T-helper 17 cell (primary cell): ENCODE results near the gene FGF11. TPM values are rescaled to one million over a fixed set of nuclear protein-coding genes. Genes with fewer than 3 reads are reported as not detected.
A peak's percentile ranks its signal among the peaks of the same experiment; 100 is the strongest.
"Not testable (repeated sequence)": the region's sequence is repeated elsewhere in the genome, so short reads cannot be mapped to it uniquely, and the experiment has no call there.

Experiments
- ATAC-seq: fragments of 150-1000 bp; cut with Tn5 transposase; 2 replicates; pipeline ENCODE4 v1.10.0; 2021; ENCODE audit warnings: mild to moderate bottlenecking, moderate library complexity
- DNase-seq, 3 donors: peaks; one replicate each; pipeline versions ENCODE4 v3.0.0 to v3.0.0-alpha.2; 2020 to 2021
- H3K9me3 ChIP-seq: one replicate; pipeline ENCODE4 v1.7.0; 2013; ENCODE audit warnings: low read length, mild to moderate bottlenecking; ENCODE audit not compliant: control insufficient read depth, poor library complexity, severe bottlenecking
- H3K27ac Mint-ChIP-seq: one replicate; pipeline ENCODE4 v1.8.0; 2022; ENCODE audit warnings: mild to moderate bottlenecking, moderate library complexity, mixed read lengths
- H3K27me3 Mint-ChIP-seq: one replicate; pipeline ENCODE4 v1.8.0; 2022; ENCODE audit warnings: mixed read lengths
- H3K36me3 Mint-ChIP-seq: one replicate; pipeline ENCODE4 v1.8.0; 2022; ENCODE audit warnings: low read depth, mixed read lengths
- H3K4me1 Mint-ChIP-seq: one replicate; pipeline ENCODE4 v1.8.0; 2022; ENCODE audit warnings: mild to moderate bottlenecking, mixed read lengths
- H3K4me3 Mint-ChIP-seq: one replicate; pipeline ENCODE4 v1.8.0; 2022; ENCODE audit warnings: mild to moderate bottlenecking, moderate library complexity, mixed read lengths
- total RNA-seq, 4 donors: library from RNA in 2 of 4; stranded (reverse) in 2 of 4; gene quantifications; one replicate each; pipeline ENCODE4 v1.2.3 and lab custom pipeline; 2022 to 2026

Gene FGF11
- total RNA-seq, 2 donors from 2014 or later: 2.0 to 2.6 TPM

DNA sequence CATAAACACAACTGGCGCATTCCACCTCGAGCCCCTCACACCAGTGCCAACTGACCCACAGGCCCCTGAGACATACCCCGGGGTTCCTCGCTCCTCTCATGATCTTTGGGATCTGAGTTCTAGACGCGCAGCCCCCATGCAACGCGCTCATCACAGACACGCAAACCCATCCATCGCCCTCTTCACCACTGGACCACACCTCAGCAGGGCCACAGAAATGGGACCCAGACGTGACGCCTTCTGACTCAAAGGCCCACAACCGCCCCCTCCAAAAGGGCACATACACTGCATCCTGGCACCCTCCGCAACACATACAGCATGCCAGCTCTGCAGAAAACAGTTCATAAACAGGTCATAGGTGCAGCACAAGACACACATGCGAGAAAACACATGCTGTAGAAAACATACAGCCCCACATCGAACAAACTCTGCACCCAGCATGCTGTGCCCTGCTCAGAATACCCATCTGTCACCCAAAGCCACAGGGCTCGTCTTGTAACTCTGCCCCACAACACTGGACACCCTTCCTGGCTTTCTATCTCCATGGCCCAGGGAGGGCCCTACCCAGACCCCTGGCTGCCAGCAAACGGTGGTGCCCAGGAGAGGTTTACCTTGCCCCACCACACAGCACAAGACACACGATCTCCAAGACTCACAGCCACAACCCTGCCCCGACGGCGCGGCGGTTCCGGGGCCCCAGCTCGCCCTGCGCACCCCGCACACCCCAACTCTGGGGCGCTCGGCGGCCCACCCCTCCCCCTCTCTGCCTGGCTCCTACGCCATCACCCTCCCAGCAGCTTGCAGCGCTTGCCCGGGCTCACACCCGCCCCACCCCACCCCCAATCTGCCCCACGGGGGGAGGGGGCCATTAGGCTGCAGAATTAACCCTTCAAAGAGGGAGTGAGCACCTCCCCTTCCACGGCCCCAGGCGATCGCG lies 39.2 kb downstream of the FGF11 start:
- peaks cover 50% of the 10 kb centered on the region for H3K4me1 Mint-ChIP-seq
- H3K27ac Mint-ChIP-seq: peak overlapping the region; percentile 89
- peaks cover 2% of the 10 kb centered on the region for H3K36me3 Mint-ChIP-seq

DNA sequence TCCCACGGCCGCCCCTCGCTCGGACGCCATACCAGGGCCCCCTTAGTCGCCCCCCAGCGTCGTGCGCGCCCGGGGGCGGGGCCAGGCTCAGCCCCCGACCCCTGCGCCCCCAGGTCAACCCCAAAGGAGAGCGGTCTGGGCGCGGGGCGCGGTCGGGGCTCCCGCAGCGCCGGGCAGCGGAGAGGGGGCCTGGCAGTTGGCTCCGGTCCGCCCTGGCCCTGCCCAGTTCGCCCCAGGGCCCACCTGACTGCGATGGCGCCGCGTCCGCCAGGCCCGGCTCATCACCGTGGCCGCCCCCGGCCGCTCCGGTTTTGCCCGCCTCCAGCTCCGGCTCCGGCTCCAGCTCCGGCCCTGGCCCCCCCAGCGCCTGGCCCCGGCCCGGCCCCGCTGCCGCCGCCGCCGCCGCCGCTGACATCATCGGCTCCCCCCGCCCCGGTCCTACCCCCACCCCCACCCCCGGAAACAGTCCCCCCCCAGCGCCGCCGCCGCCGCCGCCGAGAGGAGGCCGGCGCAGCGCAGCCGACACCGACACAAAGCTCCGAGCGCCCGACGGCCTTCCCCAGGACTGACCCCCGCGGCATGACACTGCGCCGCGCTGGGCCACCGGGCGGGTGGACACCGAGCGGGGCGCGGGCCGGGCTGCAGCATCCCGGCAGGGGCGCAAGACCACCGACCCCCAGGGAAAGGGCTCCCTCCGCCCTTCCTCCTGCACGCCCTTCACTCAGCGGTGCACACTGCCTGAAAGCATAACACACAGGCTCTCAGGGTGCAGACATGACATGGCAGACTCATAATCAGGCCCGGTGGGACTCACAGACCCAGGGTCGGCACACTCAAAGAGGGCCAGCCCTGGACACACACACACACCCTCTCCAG lies 40.1 kb downstream of the FGF11 start, which contains the start of gene ZBTB4:
ZBTB4 (minus strand) TSS at position 419 of the 876 bp plus-strand sequence. CDS start 12,830 bp downstream, outside the sequence.
- no peaks in the 10 kb centered on the region for H3K9me3 ChIP-seq
- Mint-ChIP-seq H3K27me3 (no peaks in the 10 kb centered on the region), H3K36me3 (peaks cover 2% of the 10 kb centered on the region), H3K4me3 (peak within 1 kb of the TSS; percentile 96), H3K4me1 (peaks cover 55% of the 10 kb centered on the region), H3K27ac (peak within 1 kb of the TSS; percentile 100)
- DNase-seq: peak; percentile 58 to 73 (median 71)
- peak; percentile 7 for ATAC-seq

More for the DNA sequence above, 39.2 kb downstream of the FGF11 start:
- DNase-seq: peak; percentile 61 to 69 (median 64)
- peak; percentile 48 for ATAC-seq
- Mint-ChIP-seq H3K4me3 (peak overlapping the region; percentile 96), H3K27me3 (no peaks in the 10 kb centered on the region)
- H3K9me3 ChIP-seq: no peaks in the 10 kb centered on the region

DNA sequence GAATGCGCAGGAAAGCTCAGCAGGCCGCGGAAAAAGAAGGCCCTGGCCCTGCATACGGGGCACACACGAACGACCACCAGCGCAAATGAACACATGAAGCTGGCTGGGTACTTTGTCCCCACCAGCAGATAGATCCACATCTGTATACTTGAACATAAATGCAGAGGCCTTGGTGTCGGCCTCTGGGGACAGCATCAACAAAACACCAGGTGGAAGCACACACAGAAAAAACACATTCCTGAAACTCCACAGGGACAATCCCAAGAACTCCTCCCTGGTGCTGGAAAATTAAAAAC lies 40.7 kb downstream of the FGF11 start:
- Mint-ChIP-seq H3K4me3 (peak overlapping the region; percentile 94), H3K27ac (peak overlapping the region; percentile 100), H3K36me3 (peaks cover 2% of the 10 kb centered on the region), H3K27me3 (no peaks in the 10 kb centered on the region), H3K4me1 (peaks cover 61% of the 10 kb centered on the region)
- H3K9me3 ChIP-seq: no peaks in the 10 kb centered on the region
- DNase-seq (no peak), ATAC-seq (no peak)

- not testable (repeated sequence) for H3K9me3 ChIP-seq, DNase-seq, H3K36me3 Mint-ChIP-seq, H3K27me3 Mint-ChIP-seq, ATAC-seq
- Mint-ChIP-seq H3K27ac (peak within 1 kb of the TSS; percentile 100), H3K4me1 (peaks cover 64% of the 10 kb centered on the region), H3K4me3 (peak within 1 kb of the TSS; percentile 94)
Observed at GRCh38 chr17:7481275-7481674, 42.0 kb downstream of the FGF11 start, which contains the start of gene SLC35G6. TSS of gene SLC35G6 (plus strand) at chr17:7481446. CDS start at chr17:7481517, 71 bp downstream.

- not testable (repeated sequence) for ATAC-seq, H3K36me3 Mint-ChIP-seq, DNase-seq, H3K9me3 ChIP-seq, H3K27me3 Mint-ChIP-seq
- peaks cover 64% of the 10 kb centered on the region for H3K4me1 Mint-ChIP-seq
- H3K27ac Mint-ChIP-seq: peak overlapping the region; percentile 100
- H3K4me3 Mint-ChIP-seq: peak overlapping the region; percentile 58
Observed at GRCh38 chr17:7481842-7482741, 42.8 kb downstream of the FGF11 start.

- peak overlapping the region; percentile 100 for H3K27ac Mint-ChIP-seq
- not testable (repeated sequence) for DNase-seq, ATAC-seq, H3K36me3 Mint-ChIP-seq, H3K27me3 Mint-ChIP-seq, H3K9me3 ChIP-seq
- H3K4me1 Mint-ChIP-seq: peaks cover 64% of the 10 kb centered on the region
- peak overlapping the region; percentile 98 for H3K4me3 Mint-ChIP-seq
Observed at GRCh38 chr17:7482742-7483088, 43.4 kb downstream of the FGF11 start.

DNA sequence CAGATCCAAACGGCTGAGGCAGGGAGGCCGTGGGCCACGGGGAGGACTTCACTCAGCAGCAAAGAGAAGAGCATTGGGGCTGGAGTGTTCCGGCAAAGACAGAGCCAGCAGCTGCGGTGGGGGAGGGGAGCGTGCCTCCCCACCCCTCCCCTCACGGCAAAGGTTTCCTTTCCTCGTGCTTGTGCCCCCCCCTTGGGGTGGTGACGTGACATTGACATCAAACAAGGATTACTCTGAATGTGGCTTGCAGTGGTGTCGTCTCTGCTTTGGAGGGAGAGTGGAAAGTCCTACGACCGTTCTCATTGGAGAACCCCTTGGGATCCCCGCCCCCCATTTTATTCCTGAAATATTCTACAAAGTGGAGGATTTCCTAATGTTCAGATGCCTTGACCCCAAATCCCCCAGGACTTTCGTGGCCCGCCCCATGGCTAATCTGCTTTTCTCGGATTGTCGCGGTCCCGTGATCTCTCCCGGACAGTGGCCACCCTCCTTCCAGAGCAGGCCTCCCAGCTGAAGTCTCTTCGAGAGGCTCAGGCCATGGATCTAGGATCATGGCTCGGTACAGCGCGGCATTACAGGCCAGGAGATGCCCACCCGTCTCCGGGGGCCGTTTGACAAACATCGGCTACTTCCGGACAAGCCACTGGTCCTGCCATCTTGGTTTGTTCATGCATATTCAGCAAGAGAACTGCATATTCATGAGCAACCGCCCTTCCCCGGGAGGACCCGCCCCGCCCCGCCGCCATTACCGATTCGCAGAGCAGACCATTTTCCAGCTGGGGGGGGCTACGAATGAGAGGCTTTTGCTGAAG lies 44.1 kb downstream of the FGF11 start:
- DNase-seq: peak; percentile 82 to 89 (median 86)
- peaks cover 62% of the 10 kb centered on the region for H3K4me1 Mint-ChIP-seq
- peak overlapping the region; percentile 98 for H3K4me3 Mint-ChIP-seq
- H3K9me3 ChIP-seq: no peaks in the 10 kb centered on the region
- peak; percentile 68 for ATAC-seq
- no peaks in the 10 kb centered on the region for H3K27me3 Mint-ChIP-seq
- peaks cover 4% of the 10 kb centered on the region for H3K36me3 Mint-ChIP-seq
- peak overlapping the region; percentile 100 for H3K27ac Mint-ChIP-seq

- Mint-ChIP-seq H3K4me3 (peak within 1 kb of the TSS; percentile 98), H3K27me3 (no peaks in the 10 kb centered on the region), H3K4me1 (peaks cover 66% of the 10 kb centered on the region), H3K27ac (peak within 1 kb of the TSS; percentile 100), H3K36me3 (peaks cover 4% of the 10 kb centered on the region)
- DNase-seq (peak; percentile 92 to 99 (median 97)), ATAC-seq (peak; percentile 73)
- no peaks in the 10 kb centered on the region for H3K9me3 ChIP-seq
Observed at GRCh38 chr17:7484067-7484918, 45.0 kb downstream of the FGF11 start, which contains the start of gene POLR2A. TSS of gene POLR2A (plus strand) at chr17:7484366.

- Mint-ChIP-seq H3K4me1 (peaks cover 65% of the 10 kb centered on the region), H3K27me3 (no peaks in the 10 kb centered on the region), H3K27ac (peak overlapping the region; percentile 100), H3K4me3 (peak overlapping the region; percentile 98), H3K36me3 (peaks cover 4% of the 10 kb centered on the region)
- DNase-seq: no peak
- no peak for ATAC-seq
- H3K9me3 ChIP-seq: no peaks in the 10 kb centered on the region
Observed at GRCh38 chr17:7484919-7485377, 45.6 kb downstream of the FGF11 start.

DNA sequence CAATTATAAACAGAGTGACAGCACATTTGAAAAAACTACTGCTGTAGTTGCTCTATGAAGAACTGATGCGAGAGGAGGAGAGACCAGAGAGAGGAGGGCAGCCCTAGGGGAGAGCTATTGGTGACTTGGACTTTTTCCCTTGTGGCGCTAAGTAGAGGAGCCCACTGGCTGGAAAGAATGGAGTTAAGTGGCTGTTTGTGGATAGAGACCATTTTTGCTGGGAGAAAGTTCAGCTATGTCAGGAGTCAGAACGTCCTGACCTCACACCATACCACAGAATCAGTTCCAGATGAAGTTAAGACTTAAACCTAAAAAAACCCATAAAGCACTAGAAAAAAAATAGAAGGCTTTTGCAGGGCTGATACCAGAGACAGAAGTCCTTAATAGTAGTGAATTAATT lies 46.9 kb downstream of the FGF11 start:
- H3K27ac Mint-ChIP-seq: peak overlapping the region; percentile 100
- H3K27me3 Mint-ChIP-seq: no peaks in the 10 kb centered on the region
- DNase-seq (no peak), ATAC-seq (no peak)
- H3K4me1 Mint-ChIP-seq: peaks cover 69% of the 10 kb centered on the region
- H3K4me3 Mint-ChIP-seq: peak overlapping the region; percentile 98
- H3K36me3 Mint-ChIP-seq: peaks cover 8% of the 10 kb centered on the region
- H3K9me3 ChIP-seq: no peaks in the 10 kb centered on the region

GRCh38 chr17:7490144-7490543 lies 50.8 kb downstream of the FGF11 start:
- peak overlapping the region; percentile 67 for H3K4me3 Mint-ChIP-seq
- ATAC-seq (no peak), DNase-seq (no peak)
- H3K9me3 ChIP-seq: no peaks in the 10 kb centered on the region
- peak overlapping the region; percentile 68 for H3K27ac Mint-ChIP-seq
- H3K36me3 Mint-ChIP-seq: peaks cover 13% of the 10 kb centered on the region
- no peaks in the 10 kb centered on the region for H3K27me3 Mint-ChIP-seq
- H3K4me1 Mint-ChIP-seq: peaks cover 65% of the 10 kb centered on the region
